ENCODE measurements around the gene ST6GALNAC2. TPM values are rescaled to one million over a fixed set of nuclear protein-coding genes. Genes with fewer than 3 reads are reported as not detected.
"Not testable (repeated sequence)": the region's sequence is repeated elsewhere in the genome, so short reads cannot be mapped to it uniquely, and the experiment has no call there.

Gene ST6GALNAC2
- total and polyA plus RNA-seq, 5 experiments from 2014 or later = 0.44 to 1.1 TPM; not detected in 3

DNA sequence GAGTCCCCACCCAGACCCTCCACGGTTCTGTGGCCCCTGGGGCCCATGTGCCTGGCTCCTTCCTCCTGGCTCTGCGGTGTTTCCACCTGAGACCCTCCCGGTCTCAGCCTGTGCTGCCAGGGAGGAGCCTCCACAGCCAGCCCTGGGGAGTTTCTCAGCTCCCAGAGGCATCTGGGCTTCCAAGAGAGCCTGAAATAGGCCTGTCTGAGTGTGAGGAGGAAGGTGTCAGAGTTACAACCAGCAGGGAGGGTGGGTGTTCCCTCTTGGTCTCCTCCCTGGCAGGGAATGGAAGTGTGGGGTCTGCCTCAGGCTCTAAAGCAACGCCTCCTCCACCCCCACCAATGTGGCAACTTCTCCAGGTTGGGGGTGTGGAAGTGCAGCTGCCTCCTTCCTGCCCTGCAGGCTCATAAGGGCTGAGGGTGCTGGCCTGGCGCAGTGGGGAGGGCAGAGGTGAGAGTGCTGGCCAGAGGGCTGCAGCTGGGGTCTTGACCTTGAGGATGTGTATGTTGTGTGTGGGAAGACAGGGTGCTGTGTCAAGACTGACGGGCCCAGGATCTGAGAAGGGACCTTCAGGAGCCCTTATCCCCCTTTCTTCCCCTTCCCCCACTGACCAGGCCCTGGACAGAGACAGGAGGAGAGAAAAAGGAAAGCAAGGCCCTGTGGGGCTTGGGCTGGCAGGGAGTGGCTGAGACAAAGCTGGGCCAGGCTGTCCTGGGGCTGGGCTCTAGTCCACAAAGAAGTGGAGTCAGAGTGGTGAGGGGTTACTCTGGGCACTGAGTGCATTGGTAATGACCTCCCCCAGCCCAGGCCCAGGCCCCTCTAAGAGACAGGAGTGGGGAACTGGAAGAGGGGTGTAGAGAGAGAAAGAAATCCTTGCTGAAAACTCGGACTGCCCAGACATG, 50.6 kb downstream of the ST6GALNAC2 start:
- Mint-ChIP-seq H3K4me1 (peaks cover 14 to 53% (median 36%) of the 10 kb centered on the region in 4 donors), H3K27ac (peak overlapping the region in 6 of 10 donors; percentile 8 to 91 (median 58)), H3K4me3 (peak overlapping the region in 6 of 10 donors; percentile 5 to 65 (median 28)), H3K9me3 (no peaks in the 10 kb centered on the region), H3K36me3 (peaks cover 0 to 2% (median 0%) of the 10 kb centered on the region in 3 donors), H3K27me3 (peaks cover 0 to 15% (median 5%) of the 10 kb centered on the region in 5 donors)
- peak in 1 of 10 donors; percentile 57 for DNase-seq
- POLR2A ChIA-PET = no interaction called here
- ATAC-seq = no peak

DNA sequence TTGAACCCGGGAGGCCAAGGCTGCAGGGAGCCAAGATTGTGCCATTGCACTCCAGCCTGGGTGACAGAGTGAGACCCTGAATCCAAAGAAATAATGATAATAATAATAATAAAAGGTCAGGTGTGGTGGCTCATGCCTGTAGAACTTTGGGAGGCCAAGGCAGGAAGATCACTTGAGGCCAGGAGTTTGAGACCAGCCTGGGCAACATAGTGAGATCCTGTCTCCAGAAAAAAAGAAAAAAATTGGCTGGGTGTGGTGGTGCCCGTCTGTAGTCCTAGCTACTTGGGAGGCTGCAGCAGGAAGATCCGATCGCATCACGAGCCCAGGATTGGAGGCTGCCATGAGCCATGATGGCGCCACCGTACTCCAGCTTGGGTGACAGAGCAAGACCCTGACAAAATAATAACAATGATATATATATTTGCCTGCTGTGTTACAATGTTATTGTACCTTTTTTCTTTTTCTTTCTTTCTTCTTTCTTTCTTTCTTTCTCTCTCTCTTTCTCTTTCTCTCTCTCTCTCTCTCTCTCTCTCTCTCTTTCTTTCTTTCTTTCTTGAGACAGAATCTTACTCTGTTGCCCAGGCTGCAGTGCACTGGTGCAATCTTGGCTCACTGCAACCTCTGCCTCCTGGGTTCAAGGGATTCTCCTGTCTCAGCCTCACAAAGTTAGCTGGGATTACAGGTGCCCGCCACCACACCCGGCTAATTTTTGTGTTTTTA, 51.9 kb downstream of the ST6GALNAC2 start:
- POLR2A ChIA-PET, H3K9me3 Mint-ChIP-seq, H3K36me3 Mint-ChIP-seq, ATAC-seq, DNase-seq, H3K4me3 Mint-ChIP-seq, H3K27me3 Mint-ChIP-seq: not testable (repeated sequence)
- Mint-ChIP-seq H3K27ac (peak overlapping the region in 4 of 10 donors; percentile 37 to 69 (median 58)), H3K4me1 (peaks cover 10 to 56% (median 37%) of the 10 kb centered on the region in 4 donors)

DNA sequence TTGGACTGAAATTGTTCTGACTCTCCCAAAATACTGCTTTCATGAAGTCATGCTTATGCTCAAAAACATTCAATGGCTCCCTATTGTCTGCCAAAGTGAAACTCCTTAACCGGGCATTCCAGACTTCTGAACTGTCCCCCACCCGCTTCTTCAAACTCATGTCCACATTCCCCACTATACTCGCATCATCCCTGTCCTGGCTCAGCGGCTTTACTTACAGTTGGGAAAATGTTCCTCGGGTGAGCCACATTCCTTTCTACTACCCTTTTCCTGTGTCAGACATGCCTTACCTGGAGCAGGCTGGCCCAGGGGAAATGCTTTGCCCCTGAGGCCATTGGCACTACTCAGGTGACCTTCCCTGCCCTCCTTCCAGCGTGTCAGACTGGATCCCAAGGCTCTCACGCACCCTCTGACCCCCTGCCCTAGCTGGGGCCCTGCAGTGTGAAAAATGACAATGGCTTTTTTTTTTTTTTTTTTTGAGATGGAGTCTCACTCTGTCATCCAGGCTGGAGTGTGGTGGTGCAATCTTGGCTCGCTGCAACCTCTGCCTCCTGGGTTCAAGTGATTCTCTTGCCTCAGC, 53.5 kb downstream of the ST6GALNAC2 start:
- H3K27me3 Mint-ChIP-seq = peaks cover 0 to 4% (median 0%) of the 10 kb centered on the region in 5 donors
- peak overlapping the region; percentile 59 to 95 (median 88) for H3K27ac Mint-ChIP-seq
- peaks cover 0 to 2% (median 0%) of the 10 kb centered on the region in 3 donors for H3K36me3 Mint-ChIP-seq
- POLR2A ChIA-PET = interaction anchor here (0.7 kb wide), 2 partner anchors 124 to 151 kb away, joined by 3 to 5 read pairs; no protein-coding TSS in a partner anchor
- H3K4me1 Mint-ChIP-seq = peaks cover 18 to 67% (median 49%) of the 10 kb centered on the region in 4 donors
- H3K4me3 Mint-ChIP-seq = peak overlapping the region in 4 of 10 donors; percentile 0 to 69 (median 47)
- no peak for ATAC-seq
- H3K9me3 Mint-ChIP-seq = no peaks in the 10 kb centered on the region
- DNase-seq = no peak

DNA sequence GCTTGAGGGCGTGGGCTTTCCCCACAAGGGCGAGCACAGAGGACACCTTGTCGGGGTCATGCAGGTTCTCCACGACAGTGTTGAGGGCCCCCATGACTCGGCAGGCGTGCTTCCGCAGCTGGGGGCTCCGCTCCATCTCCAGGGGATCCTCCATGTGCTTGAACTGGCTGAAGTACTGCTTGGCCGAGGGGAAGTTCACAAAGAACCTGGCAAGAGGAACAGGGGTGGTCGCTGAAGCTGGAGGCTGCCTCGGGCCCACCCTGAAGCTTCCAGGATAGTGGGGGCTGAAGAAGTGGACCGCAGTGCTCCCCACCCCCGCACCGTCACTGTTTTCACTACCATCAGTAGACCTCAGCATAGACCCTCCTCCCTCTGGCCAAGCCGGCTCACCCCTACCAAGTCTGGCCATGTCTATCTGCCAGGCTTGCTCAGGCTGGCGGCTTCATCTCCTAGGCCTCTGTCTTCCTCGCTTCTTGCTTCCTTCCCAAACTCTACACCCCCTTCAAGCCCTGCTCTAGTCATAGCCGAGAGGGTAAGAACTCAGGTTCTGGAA, 54.1 kb downstream of the ST6GALNAC2 start:
- peak overlapping the region; percentile 59 to 95 (median 88) for H3K27ac Mint-ChIP-seq
- no peaks in the 10 kb centered on the region for H3K9me3 Mint-ChIP-seq
- no peak for ATAC-seq
- peaks cover 0 to 2% (median 0%) of the 10 kb centered on the region in 5 donors for H3K27me3 Mint-ChIP-seq
- H3K4me1 Mint-ChIP-seq = peaks cover 19 to 65% (median 48%) of the 10 kb centered on the region in 4 donors
- POLR2A ChIA-PET = interaction anchor here (0.7 to 1.8 kb wide), 2 partner anchors 9 to 150 kb away, joined by 3 to 5 read pairs; no protein-coding TSS in a partner anchor
- peaks cover 0 to 2% (median 0%) of the 10 kb centered on the region in 3 donors for H3K36me3 Mint-ChIP-seq
- DNase-seq = no peak
- H3K4me3 Mint-ChIP-seq = peak overlapping the region in 5 of 10 donors; percentile 0 to 69 (median 39)

DNA sequence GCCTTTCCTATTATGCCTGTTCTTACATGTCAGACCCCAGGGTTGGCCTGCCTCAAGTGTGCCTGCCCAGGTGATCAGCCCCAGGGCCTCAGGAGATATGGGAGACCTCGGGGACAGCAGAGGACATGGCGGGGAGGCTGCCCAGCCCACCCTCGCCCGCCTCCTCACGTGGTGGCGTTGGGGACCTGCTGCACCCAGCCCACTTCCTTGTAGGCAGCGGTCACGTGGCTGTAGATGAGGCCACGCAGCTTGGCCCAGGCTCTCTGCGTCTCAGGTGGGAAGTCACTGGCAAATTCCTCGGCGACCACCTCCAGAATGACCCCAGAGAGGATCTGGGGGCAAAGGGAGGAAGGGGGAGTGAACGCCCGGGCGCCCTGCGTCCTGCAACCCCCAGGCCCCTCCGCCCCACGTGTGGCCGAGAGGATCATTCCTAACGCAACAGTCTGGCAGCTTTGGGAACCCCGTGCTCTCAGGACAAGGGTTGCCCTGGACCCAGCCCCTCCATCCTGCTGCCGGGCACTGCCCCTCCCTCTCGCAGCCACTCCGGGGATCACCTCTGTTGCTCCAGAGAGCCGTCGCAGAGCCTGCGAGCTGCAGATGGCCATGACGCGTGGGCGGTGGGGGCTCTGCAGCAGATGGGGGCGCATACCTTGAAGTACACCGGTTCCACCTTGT, 54.7 kb downstream of the ST6GALNAC2 start:
- POLR2A ChIA-PET = interaction anchor here (1.8 kb wide), 1 partner anchor 9 kb away, joined by 5 read pairs; no protein-coding TSS in a partner anchor
- H3K4me3 Mint-ChIP-seq = peak overlapping the region in 6 of 10 donors; percentile 18 to 76 (median 54)

DNA sequence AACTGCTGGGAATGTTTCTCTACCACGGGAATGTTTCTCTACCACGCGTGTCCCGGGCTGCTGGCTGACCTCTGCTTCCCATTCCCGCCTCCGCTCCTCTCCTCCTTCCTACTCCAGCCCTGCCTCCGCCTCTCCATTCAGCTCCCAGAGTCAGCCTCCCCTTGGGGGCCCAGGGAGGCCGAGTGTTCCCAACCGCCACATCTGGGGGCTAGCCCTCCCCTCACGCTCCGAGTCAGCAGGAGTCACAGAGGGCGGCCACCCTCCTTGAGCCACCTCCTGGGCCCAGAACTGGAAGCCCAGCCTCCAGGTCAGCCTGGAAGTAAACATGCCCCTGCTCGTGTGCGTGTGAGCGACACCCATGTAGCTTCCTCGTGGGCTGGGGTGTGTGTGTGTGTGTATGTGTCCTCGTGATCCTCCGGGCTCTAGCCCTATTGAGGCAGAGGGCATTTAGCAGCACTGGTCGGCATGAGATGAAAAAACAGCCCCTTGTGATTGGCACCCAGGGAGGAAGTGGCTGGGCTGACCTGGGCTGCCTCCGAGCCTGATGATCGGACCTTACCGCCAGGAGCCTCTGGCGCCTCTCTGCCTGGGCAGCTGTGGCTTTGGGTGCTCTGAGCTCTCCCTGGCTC, 55.5 kb downstream of the ST6GALNAC2 start:
- Mint-ChIP-seq H3K27ac (peak overlapping the region; percentile 74 to 97 (median 91)), H3K4me1 (peaks cover 18 to 54% (median 45%) of the 10 kb centered on the region in 4 donors), H3K27me3 (no peaks in the 10 kb centered on the region), H3K4me3 (peak overlapping the region in 7 of 10 donors; percentile 18 to 76 (median 66)), H3K9me3 (no peaks in the 10 kb centered on the region), H3K36me3 (peaks cover 0 to 2% (median 0%) of the 10 kb centered on the region in 3 donors)
- POLR2A ChIA-PET = interaction anchor here (0.6 to 3.6 kb wide), 6 partner anchors 8 to 27 kb away, joined by 3 to 46 read pairs (median 16); partner anchors contain the start of genes CYGB and PRCD
- DNase-seq = peak in 1 of 10 donors; percentile 38
- ATAC-seq = no peak

More for the DNA sequence above, 54.7 kb downstream of the ST6GALNAC2 start:
- peaks cover 0 to 2% (median 0%) of the 10 kb centered on the region in 3 donors for H3K36me3 Mint-ChIP-seq
- no peaks in the 10 kb centered on the region for H3K27me3 Mint-ChIP-seq
- no peak for ATAC-seq
- no peak for DNase-seq
- H3K9me3 Mint-ChIP-seq = no peaks in the 10 kb centered on the region
- H3K27ac Mint-ChIP-seq = peak overlapping the region in 9 of 10 donors; percentile 80 to 97 (median 90)
- H3K4me1 Mint-ChIP-seq = peaks cover 19 to 59% (median 48%) of the 10 kb centered on the region in 4 donors

DNA sequence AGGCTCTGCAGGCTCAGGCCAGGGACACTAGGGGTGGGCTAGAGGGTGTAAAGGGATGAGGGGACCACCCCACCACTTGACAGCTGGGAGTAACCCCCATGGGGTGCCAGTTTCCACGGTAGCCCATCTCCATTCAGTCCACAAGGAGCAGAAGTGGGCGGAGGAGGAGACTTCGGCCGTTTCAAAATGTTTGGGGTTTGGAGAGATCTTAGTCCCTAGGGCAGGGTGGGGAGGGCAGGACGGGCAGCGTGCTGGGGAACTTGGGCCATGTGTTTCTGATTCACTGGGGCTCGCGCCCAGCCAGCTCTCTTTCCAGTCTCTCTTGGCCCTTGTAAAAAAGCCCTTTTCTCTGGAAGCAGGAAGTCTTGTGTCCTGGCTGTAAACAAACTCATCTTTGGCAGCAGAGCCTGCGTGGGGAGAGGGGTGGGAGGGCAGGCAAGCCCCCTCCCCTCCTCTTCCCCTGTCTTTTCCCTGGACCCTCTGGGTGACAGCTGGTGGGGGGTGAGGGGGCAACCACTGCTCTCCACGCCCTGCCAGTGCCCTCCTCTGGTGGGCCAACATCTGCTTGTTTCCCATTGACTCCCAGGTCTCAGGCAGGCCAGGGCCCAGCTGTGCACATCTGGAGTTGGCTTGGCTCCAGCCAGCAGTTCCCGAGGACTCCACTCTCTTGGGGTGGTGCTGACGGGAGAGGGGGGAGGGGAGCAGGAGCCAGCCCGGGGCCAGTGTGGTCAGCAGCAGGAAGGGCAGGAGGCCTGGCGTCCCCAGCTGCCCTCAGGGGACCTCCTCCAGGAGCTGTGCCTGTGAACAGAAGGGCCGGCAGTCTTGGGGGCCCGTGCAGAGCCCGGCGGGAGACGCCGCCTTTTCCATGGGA, 56.2 kb downstream of the ST6GALNAC2 start:
- Mint-ChIP-seq H3K27me3 (no peaks in the 10 kb centered on the region), H3K27ac (peak overlapping the region; percentile 84 to 99 (median 96)), H3K36me3 (peaks cover 0 to 2% (median 0%) of the 10 kb centered on the region in 3 donors), H3K4me3 (peak overlapping the region; percentile 2 to 85 (median 73)), H3K4me1 (peaks cover 22 to 55% (median 50%) of the 10 kb centered on the region in 4 donors), H3K9me3 (no peaks in the 10 kb centered on the region)
- peak in 1 of 10 donors; percentile 61 for DNase-seq
- POLR2A ChIA-PET = interaction anchor here (0.6 to 3.6 kb wide), 12 partner anchors 7 to 130 kb away, joined by 3 to 46 read pairs (median 6); partner anchors contain the start of genes CYGB and PRCD
- no peak for ATAC-seq

DNA sequence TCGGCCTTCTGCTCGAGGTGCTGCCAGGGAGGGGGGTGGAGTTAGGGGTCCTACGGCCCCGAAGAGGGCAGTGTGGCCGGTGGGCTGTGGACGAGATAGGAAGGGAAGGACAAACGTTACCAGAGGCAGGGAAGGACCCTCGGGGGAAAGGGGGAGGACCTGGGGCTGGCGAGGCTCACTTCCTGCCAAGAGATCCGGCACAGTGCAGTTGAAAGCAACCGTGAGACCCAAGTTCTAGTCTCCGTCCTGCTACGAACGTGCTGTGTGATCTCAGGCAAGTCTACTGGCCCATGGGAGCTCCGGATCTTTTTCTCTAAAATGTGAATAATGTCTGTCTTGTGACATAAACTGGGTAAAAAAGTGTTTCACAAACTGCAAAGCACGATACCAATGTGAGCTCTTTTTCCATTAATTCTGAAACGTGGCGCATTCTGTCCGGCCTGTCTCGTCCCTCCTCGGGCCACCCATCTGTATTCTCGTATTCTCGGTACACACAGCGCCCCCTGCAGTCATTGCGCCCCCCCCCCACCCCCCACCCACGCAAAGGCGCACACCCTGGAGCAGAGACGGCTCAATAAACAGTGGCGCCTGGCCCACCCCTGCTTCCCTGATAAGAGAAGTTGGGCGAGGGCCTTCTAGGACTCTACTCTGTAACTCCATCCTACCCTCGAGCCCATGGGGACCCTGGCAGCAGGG, 57.0 kb downstream of the ST6GALNAC2 start:
- H3K36me3 Mint-ChIP-seq = no peaks in the 10 kb centered on the region
- ATAC-seq (peak; percentile 46 to 49), DNase-seq (peak in 4 of 10 donors; percentile 29 to 54 (median 33))
- POLR2A ChIA-PET = interaction anchor here (0.6 to 3.6 kb wide), 20 partner anchors 9 to 744 kb away, joined by 3 to 46 read pairs (median 4); partner anchors contain the start of genes CYGB, JMJD6, METTL23 and PRCD
- H3K4me1 Mint-ChIP-seq = peaks cover 24 to 60% (median 53%) of the 10 kb centered on the region in 4 donors
- H3K27ac Mint-ChIP-seq = peak overlapping the region; percentile 89 to 99 (median 97)
- no peaks in the 10 kb centered on the region for H3K27me3 Mint-ChIP-seq
- peak overlapping the region; percentile 72 to 89 (median 80) for H3K4me3 Mint-ChIP-seq
- H3K9me3 Mint-ChIP-seq = no peaks in the 10 kb centered on the region

DNA sequence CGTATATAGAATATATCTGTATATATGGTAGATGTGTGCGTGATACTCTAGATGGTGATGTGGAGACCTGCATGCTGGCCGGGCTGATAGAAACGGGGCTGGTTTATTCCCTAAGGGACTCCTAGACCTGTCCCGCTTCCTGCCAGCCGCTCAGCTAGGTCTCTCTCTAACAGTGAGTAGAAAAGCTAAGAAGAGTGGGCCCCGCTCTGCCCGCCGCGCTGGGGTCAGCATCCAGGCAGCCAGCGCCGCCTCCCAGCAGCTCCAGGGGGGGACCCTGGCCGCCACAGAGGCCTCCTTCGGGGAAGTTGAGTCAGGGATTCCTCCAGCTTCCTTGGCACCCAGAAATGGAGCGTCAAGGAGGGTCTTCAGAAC, 57.5 kb downstream of the ST6GALNAC2 start:
- POLR2A ChIA-PET = interaction anchor here (0.6 to 3.6 kb wide), 22 partner anchors 8 to 1260 kb away, joined by 3 to 46 read pairs (median 4); partner anchors contain the start of genes CYGB, JMJD6, METTL23 and PRCD
- ATAC-seq (peak; percentile 52 to 70), DNase-seq (no peak)
- Mint-ChIP-seq H3K4me3 (peak overlapping the region; percentile 72 to 89 (median 80)), H3K9me3 (no peaks in the 10 kb centered on the region), H3K36me3 (no peaks in the 10 kb centered on the region), H3K27ac (peak overlapping the region; percentile 89 to 99 (median 97)), H3K27me3 (no peaks in the 10 kb centered on the region), H3K4me1 (peaks cover 29 to 65% (median 58%) of the 10 kb centered on the region in 4 donors)
